ENCODE results near the gene LRRC10B.

The LRRC10B gene

DNA sequence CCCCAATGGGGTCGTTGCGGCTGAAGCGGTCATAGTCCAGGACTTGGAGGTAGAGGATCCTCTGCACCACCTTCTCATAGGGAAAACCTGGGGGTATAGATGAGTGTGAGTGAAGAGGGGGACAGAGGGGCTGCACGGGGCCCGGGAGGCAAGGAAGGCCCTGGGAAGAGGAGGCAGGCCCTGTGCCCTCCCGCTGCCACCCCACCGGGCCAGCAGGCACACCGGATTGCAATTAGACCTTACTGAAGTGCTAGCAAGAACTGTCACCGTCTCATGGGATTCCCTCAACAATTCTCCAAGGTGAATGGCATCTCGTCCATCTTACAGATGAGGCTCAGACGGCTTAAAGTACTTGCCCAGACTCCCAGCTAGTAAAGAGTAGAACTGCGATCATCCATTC, 15.9 kb downstream of the LRRC10B start:
- TF ChIP-seq, protein P1, sequence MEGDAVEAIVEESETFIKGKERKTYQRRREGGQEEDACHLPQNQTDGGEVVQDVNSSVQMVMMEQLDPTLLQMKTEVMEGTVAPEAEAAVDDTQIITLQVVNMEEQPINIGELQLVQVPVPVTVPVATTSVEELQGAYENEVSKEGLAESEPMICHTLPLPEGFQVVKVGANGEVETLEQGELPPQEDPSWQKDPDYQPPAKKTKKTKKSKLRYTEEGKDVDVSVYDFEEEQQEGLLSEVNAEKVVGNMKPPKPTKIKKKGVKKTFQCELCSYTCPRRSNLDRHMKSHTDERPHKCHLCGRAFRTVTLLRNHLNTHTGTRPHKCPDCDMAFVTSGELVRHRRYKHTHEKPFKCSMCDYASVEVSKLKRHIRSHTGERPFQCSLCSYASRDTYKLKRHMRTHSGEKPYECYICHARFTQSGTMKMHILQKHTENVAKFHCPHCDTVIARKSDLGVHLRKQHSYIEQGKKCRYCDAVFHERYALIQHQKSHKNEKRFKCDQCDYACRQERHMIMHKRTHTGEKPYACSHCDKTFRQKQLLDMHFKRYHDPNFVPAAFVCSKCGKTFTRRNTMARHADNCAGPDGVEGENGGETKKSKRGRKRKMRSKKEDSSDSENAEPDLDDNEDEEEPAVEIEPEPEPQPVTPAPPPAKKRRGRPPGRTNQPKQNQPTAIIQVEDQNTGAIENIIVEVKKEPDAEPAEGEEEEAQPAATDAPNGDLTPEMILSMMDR (IDR thresholded peaks at IDR 0.05; ENCODE audit: low read depth, low read length): no peak
- H3K4me3 ChIP-seq (ENCODE audit: low read depth, low read length): no peak overlapping the region
- in situ Hi-C loops (cut with HindIII; ENCODE audit: low sequenced_read_pairs): no loop called here
- no peak for DNase-seq (ENCODE audit: low read depth, low spot score)

DNA sequence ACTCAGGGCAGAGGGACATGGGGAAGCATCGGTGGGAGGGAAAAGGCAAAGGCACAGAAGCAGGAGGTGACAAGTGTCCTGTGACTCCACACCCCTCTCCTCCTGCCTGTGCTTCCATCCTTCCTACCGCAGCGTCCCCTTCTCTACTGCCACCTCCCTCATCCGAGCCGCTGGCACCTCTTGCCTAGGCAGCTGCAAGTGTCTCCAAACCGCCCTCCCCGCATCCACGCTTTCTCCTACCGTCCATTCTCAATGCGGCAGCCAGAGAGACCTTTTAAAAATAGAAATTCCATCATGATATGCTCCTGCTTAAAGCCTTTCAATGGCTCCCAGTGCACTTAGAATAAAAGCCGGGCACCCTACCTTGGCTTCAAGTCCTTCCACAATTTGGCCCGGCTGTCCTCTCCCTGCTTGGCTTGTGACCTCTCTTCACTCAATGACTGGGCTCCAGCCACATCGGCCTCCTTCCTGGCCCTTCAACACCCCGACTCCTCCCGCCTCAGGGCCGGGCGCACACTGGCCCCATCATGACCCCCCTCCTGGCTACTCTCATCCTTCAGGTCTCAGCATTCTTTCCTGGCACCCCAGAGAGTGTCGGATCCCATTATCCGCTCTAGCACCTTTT, 16.5 kb downstream of the LRRC10B start:
- no peak overlapping the region for H3K4me3 ChIP-seq (ENCODE audit: low read depth, low read length)
- no peak for DNase-seq (ENCODE audit: low read depth, low spot score)
- in situ Hi-C loops (cut with HindIII; ENCODE audit: low sequenced_read_pairs): no loop called here
- TF ChIP-seq, protein P1 (IDR thresholded peaks at IDR 0.05; ENCODE audit: low read depth, low read length): no peak

DNA sequence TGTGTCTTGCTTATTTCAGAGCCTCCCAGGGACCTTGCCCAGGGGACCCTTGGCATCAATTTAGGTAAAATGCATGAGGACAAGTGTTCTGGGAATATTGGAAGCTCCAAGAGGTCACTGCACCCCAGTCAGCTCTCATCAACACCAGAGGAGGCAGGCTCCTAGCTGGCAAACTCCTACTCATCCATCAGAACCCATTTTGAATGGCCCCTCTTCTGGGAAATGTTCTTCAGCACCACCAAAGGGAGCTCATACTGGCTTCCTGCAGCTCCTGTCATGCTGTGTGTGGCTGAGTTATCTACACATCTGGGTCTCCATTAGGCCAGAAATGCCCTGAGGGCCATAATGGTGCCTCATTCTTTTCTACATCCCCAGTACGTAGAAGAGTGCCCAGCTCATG, 17.7 kb downstream of the LRRC10B start:
- in situ Hi-C loops (cut with HindIII; ENCODE audit: low sequenced_read_pairs): no loop called here
- TF ChIP-seq, protein P1 (IDR thresholded peaks at IDR 0.05; ENCODE audit: low read depth, low read length): no peak
- no peak for DNase-seq (ENCODE audit: low read depth, low spot score)
- H3K4me3 ChIP-seq (ENCODE audit: low read depth, low read length): no peak overlapping the region

DNA sequence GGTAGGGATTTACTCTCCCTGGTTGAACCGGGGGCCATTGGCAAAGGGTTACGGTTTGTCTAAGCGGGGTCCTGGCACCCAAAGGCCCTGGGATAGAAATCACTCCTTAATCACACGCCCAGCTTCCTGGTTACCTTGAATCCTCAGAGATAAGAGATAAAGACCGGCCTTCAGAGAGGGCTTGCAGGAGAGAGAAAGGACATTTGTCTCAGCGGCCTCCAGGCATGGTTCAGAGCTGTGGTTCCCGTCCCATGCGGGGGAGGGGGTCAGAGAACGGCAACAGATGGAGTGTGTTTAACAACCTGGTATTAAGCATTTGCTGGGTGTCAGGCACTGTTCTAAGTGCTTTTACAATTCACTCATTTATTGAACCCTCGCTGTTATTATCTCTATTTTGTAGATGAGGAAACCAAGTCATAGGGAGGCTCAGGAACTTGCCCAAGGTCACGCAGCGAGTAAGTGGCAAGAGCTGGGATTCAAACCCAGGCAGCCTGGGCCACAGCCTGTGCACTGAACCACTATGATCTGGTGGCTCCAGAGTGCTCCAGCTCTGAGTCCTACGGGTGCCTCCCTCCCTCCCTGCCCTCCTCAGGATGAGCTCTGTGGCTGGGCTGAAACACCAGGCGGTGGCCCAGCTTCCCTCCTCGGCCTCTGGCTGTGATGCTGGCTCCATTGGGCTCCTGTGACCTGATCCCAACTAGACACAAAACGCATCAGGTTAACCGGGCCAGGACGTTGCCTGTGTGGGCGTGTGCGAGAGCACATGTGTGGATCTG, 18.6 kb downstream of the LRRC10B start:
- no peak for DNase-seq (ENCODE audit: low read depth, low spot score)
- no peak overlapping the region for H3K4me3 ChIP-seq (ENCODE audit: low read depth, low read length)
- TF ChIP-seq, protein P1 (IDR thresholded peaks at IDR 0.05; ENCODE audit: low read depth, low read length): no peak
- in situ Hi-C loops (cut with HindIII; ENCODE audit: low sequenced_read_pairs): no loop called here

DNA sequence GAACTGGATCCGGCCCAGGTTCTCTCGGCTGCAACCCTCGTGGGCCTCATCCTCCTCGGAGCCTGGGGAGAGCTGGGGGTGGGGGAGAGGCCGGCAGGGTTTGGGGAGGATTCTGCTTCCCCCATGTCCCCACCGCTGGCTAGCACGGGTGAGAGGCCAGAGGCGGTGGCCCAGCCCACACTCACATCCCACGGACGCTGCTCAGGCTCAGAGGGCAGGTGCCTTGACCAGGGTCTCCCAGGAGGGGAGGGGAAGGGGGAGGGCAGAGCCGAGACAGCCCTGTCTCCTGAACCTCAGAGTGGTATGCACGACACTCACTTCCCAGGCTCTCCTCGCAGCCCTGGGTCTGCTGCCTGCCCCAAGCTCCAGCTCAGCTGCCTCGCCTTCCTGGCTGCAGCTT, 19.6 kb downstream of the LRRC10B start:
- in situ Hi-C loops (cut with HindIII; ENCODE audit: low sequenced_read_pairs): no loop called here
- no peak for DNase-seq (ENCODE audit: low read depth, low spot score)
- TF ChIP-seq, protein P1 (IDR thresholded peaks at IDR 0.05; ENCODE audit: low read depth, low read length): no peak
- no peak overlapping the region for H3K4me3 ChIP-seq (ENCODE audit: low read depth, low read length)

DNA sequence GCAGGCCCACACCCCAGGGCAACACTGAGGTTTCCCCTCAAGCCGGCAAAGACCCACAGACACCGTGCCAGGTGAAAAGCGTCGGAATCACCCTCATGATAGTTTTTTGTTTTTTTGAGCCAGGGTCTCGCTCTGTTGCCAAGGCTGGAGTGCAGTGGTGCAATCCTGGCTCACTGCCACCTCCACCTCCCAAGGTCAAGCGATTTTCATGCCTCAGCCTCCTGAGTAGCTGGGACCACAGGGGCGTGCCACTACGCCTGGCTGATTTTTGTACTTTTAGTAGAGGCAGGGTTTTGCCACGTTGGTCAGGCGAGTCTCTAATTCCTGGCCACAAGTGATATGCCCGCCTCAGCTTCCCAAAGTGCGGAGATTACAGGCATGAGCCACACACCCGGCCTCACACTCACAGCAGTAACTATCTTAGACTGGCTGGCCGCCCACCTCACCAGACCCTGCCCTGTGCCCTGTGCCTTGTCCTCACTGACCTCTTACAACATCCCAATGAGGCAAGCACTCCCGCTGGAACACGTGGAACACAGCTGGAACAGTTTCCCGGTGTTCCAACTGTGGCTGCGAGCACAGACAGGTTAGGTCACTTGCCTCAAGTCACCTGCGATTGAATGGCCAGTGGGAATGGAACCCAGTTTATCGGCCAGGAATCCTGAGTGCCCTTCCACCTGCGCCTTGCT, 21.1 kb downstream of the LRRC10B start:
- H3K4me3 ChIP-seq (ENCODE audit: low read depth, low read length): no peak overlapping the region

More for the DNA sequence above, 21.1 kb downstream of the LRRC10B start:
- in situ Hi-C loops (cut with HindIII; ENCODE audit: low sequenced_read_pairs): no loop called here
- TF ChIP-seq, protein P1 (IDR thresholded peaks at IDR 0.05; ENCODE audit: low read depth, low read length): no peak
- no peak for DNase-seq (ENCODE audit: low read depth, low spot score)
